Measurements from ENCODE around the gene PPFIA1.

DNA sequence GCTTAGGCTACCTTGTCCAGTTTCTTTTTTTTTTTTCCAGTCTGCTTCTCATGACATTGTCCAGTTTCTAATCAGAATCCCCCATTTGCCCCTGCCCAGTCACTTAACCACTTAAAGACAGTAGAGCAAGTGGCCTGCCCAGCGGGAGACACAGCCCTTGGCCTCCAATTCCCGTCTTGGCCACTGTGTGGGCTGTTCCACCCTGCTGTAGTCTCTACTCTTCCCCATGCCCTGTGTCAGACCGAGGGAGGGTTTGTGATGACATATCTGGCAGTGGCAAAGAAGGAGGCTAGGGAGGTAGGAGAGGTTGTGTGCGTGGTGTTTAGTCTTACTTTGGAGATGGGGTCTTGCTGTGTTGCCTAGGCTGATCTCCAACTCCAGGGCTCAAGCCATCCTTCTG lies 11.5 kb downstream of the PPFIA1 start:
- TF ChIP-seq EP300 (IDR thresholded peaks at IDR 0.05) = no peak
- TF ChIP-seq, protein P1, sequence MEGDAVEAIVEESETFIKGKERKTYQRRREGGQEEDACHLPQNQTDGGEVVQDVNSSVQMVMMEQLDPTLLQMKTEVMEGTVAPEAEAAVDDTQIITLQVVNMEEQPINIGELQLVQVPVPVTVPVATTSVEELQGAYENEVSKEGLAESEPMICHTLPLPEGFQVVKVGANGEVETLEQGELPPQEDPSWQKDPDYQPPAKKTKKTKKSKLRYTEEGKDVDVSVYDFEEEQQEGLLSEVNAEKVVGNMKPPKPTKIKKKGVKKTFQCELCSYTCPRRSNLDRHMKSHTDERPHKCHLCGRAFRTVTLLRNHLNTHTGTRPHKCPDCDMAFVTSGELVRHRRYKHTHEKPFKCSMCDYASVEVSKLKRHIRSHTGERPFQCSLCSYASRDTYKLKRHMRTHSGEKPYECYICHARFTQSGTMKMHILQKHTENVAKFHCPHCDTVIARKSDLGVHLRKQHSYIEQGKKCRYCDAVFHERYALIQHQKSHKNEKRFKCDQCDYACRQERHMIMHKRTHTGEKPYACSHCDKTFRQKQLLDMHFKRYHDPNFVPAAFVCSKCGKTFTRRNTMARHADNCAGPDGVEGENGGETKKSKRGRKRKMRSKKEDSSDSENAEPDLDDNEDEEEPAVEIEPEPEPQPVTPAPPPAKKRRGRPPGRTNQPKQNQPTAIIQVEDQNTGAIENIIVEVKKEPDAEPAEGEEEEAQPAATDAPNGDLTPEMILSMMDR (IDR thresholded peaks at IDR 0.05) = no peak
